Lower leg skin (tissue), 4 donors: ENCODE measurements around the gene EBI3. TPM values are rescaled to one million over a fixed set of nuclear protein-coding genes. Genes with fewer than 3 reads are reported as not detected.

ENCODE experiments used
- DNase-seq, 2 donors: peaks; one replicate each; pipeline ENCODE4 v3.0.0-alpha.2; 2019; ENCODE audit warnings: low spot score in 2 of 2
- H3K4me3 ChIP-seq: fragments of 200-600 bp; sonication (generic); 2 replicates; pipeline ENCODE4 v1.5.1; 2017; ENCODE audit warnings: mild to moderate bottlenecking, low read depth; ENCODE audit not compliant: poor library complexity, severe bottlenecking
- POLR2A ChIP-seq, 2 donors: fragments of 450-650 bp; IDR thresholded peaks; one replicate each; pipeline ENCODE4 v1.6.1; 2016 to 2017; ENCODE audit warnings: antibody characterized with exemption in 2 of 2, mild to moderate bottlenecking in 1 of 2, moderate library complexity in 1 of 2
- WGBS, 2 donors: methylation state at CpG; one replicate each; pipeline ENCODE4 v1.1.5; 2018; 5-methylcytosine and 5-hydroxymethylcytosine counted together
- intact Hi-C: fragments of 100-400 bp; cut with DNase I; formaldehyde crosslinking; loops from one replicate; pipeline ENCODE4 v1.15.0; 2023; ENCODE audit warnings: low total_unique reads
- total RNA-seq, 4 donors: library from RNA; depleted of rRNA; stranded (reverse); fragments of >200 nt; gene quantifications; one replicate each; pipeline ENCODE4 v1.1.0, GENCODE V29; 2016
- TF ChIP-seq, protein P1 (sequence below), 3 donors: fragments of 450-650 bp; IDR thresholded peaks; one replicate each; pipeline ENCODE4 v1.5.1; 2016; ENCODE audit warnings: antibody characterized with exemption in 3 of 3, mild to moderate bottlenecking in 3 of 3, moderate library complexity in 2 of 3

Gene EBI3
- total RNA-seq, 4 donors from 2014 or later, result 2.2 TPM; not detected in 3

DNA sequence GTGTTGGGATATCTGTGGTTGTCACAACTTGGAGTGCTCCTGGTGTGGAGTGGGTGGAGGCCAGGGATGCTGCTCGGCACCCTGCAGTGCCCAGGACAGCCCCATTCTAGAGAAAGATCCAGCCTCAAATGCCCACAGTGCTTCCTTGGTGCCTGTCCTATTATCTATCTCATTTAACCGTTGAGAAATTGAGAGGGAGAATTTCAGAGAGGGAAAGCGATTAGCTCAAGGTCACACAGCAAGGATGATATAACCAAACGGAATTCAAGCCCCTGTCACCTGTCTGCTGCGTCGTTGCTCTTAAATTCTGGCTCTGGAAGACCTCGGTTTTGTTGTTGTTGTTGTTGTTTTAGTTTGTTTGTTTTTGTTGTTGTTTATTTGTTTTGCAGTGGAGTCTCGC lies 33.3 kb upstream of the EBI3 start:
- no peak for DNase-seq
- intact Hi-C loops, result no loop called here
- WGBS, 2 donors, result 82 to 87% methylated on average over 8 of the region's 8 CpGs
- no peak overlapping the region for H3K4me3 ChIP-seq
- TF ChIP-seq, protein P1, sequence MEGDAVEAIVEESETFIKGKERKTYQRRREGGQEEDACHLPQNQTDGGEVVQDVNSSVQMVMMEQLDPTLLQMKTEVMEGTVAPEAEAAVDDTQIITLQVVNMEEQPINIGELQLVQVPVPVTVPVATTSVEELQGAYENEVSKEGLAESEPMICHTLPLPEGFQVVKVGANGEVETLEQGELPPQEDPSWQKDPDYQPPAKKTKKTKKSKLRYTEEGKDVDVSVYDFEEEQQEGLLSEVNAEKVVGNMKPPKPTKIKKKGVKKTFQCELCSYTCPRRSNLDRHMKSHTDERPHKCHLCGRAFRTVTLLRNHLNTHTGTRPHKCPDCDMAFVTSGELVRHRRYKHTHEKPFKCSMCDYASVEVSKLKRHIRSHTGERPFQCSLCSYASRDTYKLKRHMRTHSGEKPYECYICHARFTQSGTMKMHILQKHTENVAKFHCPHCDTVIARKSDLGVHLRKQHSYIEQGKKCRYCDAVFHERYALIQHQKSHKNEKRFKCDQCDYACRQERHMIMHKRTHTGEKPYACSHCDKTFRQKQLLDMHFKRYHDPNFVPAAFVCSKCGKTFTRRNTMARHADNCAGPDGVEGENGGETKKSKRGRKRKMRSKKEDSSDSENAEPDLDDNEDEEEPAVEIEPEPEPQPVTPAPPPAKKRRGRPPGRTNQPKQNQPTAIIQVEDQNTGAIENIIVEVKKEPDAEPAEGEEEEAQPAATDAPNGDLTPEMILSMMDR (IDR thresholded peaks at IDR 0.05), result no peak
- no peak for TF ChIP-seq POLR2A (IDR thresholded peaks at IDR 0.05)

DNA sequence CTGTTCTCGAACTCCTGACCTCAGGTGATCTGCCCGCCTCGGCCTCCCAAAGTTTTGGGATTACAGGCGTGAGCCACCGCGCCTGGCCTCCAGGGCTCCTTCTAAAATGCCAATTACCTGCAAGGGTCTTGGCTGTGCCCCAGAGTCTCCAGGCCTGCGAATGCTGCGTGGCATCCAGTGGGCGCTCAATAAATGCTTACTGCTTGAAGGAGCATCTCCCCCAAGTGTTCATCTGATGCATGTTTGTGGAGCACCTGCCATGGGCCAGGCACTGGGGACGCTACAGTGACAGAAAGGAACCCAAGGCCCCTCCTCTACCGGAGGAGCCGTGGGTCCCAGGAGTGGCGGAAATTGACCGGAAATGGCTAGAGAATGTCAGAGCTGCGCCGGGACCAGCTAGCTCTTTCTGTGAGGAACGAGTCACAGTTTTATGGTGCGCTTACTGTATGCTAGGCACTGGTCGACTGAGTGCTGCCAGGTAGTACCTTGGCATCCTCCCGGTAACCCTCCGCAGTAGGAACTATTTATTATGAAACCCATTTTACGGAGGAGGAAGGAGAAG lies 32.7 kb upstream of the EBI3 start:
- intact Hi-C loops, result no loop called here
- no peak overlapping the region for H3K4me3 ChIP-seq
- DNase-seq, result no peak
- 83 to 89% methylated on average over 22 of the region's 22 CpGs for WGBS, 2 donors
- no peak for TF ChIP-seq POLR2A (IDR thresholded peaks at IDR 0.05)

DNA sequence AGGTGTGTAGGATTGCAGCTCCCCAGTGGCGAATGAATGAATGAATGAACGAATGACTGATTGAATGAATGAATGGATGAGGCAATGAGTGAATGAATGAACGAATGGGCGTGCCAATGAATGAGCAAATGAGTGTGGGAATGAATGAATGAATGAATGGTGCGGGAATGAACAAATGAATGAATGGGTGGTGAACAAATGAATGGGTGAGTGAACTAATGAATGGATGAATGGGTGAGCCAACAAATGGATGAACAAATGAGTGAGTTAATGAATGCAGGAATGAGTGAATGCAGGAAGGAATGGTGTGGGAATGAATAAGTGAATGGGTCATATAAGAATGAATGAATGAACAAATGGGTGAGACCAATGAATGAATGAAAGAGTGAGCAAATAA lies 32.1 kb upstream of the EBI3 start:
- intact Hi-C loops, result no loop called here
- no peak for DNase-seq
- TF ChIP-seq, protein P1 (IDR thresholded peaks at IDR 0.05), result no peak
- TF ChIP-seq POLR2A (IDR thresholded peaks at IDR 0.05), result no peak
- no peak overlapping the region for H3K4me3 ChIP-seq
- 77 to 91% methylated on average over 5 of the region's 5 CpGs for WGBS, 2 donors

DNA sequence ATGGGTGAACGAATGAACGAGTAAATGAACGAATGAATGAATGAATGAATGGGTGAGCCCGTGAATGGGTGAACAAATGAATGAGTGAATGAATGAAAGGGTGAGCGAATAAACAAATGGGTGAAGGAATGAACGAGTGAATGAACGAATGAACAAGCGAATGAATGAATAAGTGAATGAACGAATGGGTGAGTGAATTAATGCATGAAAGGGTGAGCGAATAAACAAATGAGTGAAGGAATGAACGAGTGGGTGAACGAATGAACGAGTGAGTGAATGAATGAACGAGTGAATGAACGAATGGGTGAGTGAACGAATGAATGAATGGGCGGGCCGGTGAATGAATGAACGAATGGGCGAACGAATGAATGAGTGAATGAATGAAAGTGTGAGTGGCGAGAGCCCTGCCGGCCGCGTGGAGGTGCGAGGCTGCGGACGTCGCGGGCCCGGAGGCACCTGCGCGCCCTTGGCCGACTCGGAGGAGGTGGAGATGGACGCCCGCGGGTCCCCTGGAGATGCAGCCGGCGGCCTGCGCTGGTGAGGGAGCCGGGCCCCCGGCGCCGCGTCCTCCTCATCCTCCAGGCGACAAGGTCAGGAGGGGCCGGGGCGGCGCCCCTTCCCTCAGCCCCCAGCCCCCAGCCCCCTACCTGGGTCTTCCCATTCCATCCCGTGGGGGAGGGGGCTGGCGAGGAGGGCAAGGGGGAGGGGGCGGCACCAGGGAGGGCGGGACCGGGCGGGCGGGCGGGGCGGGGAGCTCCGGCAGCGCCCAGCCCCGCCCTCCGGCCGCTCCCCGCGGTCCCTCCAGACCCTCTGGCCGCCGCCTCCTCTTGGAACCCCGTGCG lies 31.5 kb upstream of the EBI3 start:
- no peak for TF ChIP-seq POLR2A (IDR thresholded peaks at IDR 0.05)
- 20 to 24% methylated on average over 40 to 55 of the region's 70 CpGs for WGBS, 2 donors
- intact Hi-C loops, result no loop called here
- no peak for DNase-seq
- no peak overlapping the region for H3K4me3 ChIP-seq

DNA sequence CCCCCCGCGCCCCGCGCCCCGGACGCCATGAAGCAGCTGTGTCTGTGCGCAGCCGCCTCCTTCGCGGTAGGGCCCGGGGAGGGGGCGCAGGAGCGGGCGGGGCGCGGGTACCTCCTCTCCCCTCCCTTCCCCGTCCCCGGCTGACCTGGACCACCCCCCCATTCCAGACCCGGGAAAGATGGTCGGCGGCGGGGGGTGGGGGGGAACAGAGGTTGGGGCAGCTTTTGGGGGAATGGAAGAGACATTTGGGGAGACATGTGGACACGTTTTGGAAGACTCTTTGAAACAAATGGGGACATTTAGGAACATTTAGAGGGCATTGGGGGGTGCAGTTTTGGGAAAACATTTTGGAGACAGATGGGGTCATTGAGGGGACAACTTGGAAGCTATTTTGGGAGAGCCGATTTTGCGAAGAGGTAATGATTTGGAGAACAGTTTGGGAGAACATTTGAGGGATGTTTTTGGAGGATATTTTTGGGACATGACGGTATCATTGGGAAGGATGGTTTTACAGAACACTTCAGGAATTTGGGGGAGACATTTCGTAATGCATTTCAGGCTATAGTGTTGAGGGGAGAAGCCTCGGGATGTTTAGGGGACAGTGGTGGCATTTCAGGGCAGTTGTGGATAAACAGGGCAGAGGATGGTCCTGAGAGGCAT lies 30.7 kb upstream of the EBI3 start:
- intact Hi-C loops, result no loop called here
- no peak overlapping the region for H3K4me3 ChIP-seq
- DNase-seq, result no peak
- 5 to 13% methylated on average over 12 to 21 of the region's 28 CpGs for WGBS, 2 donors
- no peak for TF ChIP-seq POLR2A (IDR thresholded peaks at IDR 0.05)

DNA sequence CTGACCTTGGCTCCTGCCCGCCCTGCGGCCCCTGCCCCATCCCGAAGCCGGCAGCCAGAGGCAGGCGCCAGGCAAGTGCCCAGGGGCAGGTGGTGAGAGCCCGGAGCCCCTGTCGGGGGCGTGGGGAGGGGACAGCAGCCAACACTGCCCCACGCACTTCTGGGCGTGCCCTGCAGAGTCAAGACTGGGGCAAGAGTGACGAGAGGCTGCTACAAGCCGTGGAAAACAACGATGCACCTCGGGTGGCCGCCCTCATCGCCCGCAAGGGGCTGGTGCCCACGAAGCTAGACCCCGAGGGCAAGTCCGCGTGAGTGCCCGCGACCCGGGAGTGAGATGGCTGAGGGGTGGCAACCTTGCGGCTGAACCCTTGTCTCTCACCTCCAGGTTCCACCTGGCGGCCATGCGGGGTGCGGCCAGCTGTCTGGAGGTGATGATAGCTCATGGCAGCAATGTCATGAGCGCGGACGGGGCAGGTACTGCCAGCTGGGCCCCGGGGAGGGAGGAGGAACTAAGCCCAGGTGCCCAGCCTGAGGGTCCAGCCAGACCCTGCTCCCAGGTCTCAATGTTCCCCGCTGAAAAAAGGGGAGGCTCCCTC lies 29.5 kb upstream of the EBI3 start:
- no peak for TF ChIP-seq POLR2A (IDR thresholded peaks at IDR 0.05)
- TF ChIP-seq, protein P1 (IDR thresholded peaks at IDR 0.05), result no peak
- no peak for DNase-seq
- intact Hi-C loops, result loop anchor here (10.0 kb wide), 1 partner anchor 55 kb away; no protein-coding TSS in a partner anchor
- H3K4me3 ChIP-seq, result no peak overlapping the region
- WGBS, 2 donors, result 65 to 69% methylated on average over 25 to 32 of the region's 33 CpGs
